Endothelial cell of umbilical vein (primary cell): ENCODE results near the gene TRIM25. TPM values are rescaled to one million over a fixed set of nuclear protein-coding genes. Genes with fewer than 3 reads are reported as not detected.

Experiments used
- BruUV-seq: library from RNA; stranded (reverse); fragments of 400-500 nt; replicated peaks from 2 replicates; lab custom pipeline; 2021; lab: Mats Ljungman, UMichigan
- CTCF ChIA-PET: fragments of 300-600, 350-600 bp; sonication (Branson Sonifier 250); formaldehyde crosslinking; loops from one replicate; lab custom pipeline; 2021; ENCODE audit warnings: antibody characterized with exemption, inconsistent platforms; lab: Charles Lee
- POLR2A ChIA-PET: fragments of 300-600, 350-600 bp; sonication (Branson Sonifier 250); formaldehyde crosslinking; loops from one replicate; lab custom pipeline; 2021; ENCODE audit warnings: antibody characterized with exemption, inconsistent platforms; lab: Charles Lee
- DNase-seq: peaks from one replicate; pipeline ENCODE4 v3.0.0-alpha.2; 2011; ENCODE audit warnings: low read depth, low spot score
- FAIRE-seq: peaks from 2 replicates; lab custom pipeline; 2011; peaks lifted over from hg19 to GRCh38; lab: Jason Lieb, UNC
- H2AFZ ChIP-seq: 2 replicates; pipeline ENCODE4 v1.6.0; 2012; ENCODE audit warnings: low read depth, low read length, control low read depth, inconsistent platforms
- H3K27ac ChIP-seq: 2 replicates; pipeline ENCODE4 v1.5.1; 2011; ENCODE audit warnings: low read depth, mild to moderate bottlenecking, control low read depth, low read length, moderate library complexity; ENCODE audit not compliant: insufficient read depth
- H3K27me3 ChIP-seq, 2 experiments: 2 replicates each; pipeline versions ENCODE4 v1.6.0 to v1.6.1; 2011; ENCODE audit warnings: low read length in 2 of 2, mixed read lengths in 1 of 2; ENCODE audit not compliant: control insufficient read depth in 2 of 2, insufficient read depth in 2 of 2
- H3K36me3 ChIP-seq, 2 experiments: 2 replicates in 1 of 2; 3 replicates in 1 of 2; pipeline ENCODE4 v1.5.1; 2011; ENCODE audit warnings: low read length in 2 of 2, mild to moderate bottlenecking in 1 of 2, moderate library complexity in 1 of 2; ENCODE audit not compliant: control insufficient read depth in 2 of 2, insufficient read depth in 2 of 2; ENCODE audit errors: extremely low read depth in 1 of 2
- H3K4me1 ChIP-seq: 3 replicates; pipeline ENCODE4 v1.5.1; 2011; ENCODE audit warnings: mild to moderate bottlenecking, low read length; ENCODE audit not compliant: control insufficient read depth, insufficient read depth; ENCODE audit errors: extremely low read depth
- H3K4me2 ChIP-seq: 2 replicates; pipeline ENCODE4 v1.6.1; 2011; ENCODE audit warnings: low read length, control low read depth, mixed read lengths; ENCODE audit not compliant: insufficient read depth
- H3K4me3 ChIP-seq, 3 experiments: fragments of 200-600 bp in 1 of 3; sonication (generic), shearing (Covaris generic) in 1 of 3; replicated peaks in 1 of 3; 2 replicates each; pipeline ENCODE4 v1.5.1; 2011 to 2016; ENCODE audit warnings: control low read depth in 3 of 3, low read length in 3 of 3, mild to moderate bottlenecking in 2 of 3, inconsistent platforms in 1 of 3, low read depth in 1 of 3, moderate library complexity in 1 of 3; ENCODE audit not compliant: insufficient read depth in 1 of 3
- H3K79me2 ChIP-seq: 2 replicates; pipeline ENCODE4 v1.6.0; 2012; ENCODE audit warnings: low read length, inconsistent platforms; ENCODE audit not compliant: control insufficient read depth, insufficient read depth
- H3K9ac ChIP-seq: replicated peaks from 2 replicates; pipeline ENCODE3; 2011; ENCODE audit warnings: low read length, control low read depth; ENCODE audit not compliant: insufficient read depth; ENCODE audit errors: extremely low read depth
- H3K9me1 ChIP-seq: replicated peaks from 3 replicates; pipeline ENCODE4 v1.6.0; 2011; ENCODE audit warnings: mild to moderate bottlenecking, low read length; ENCODE audit not compliant: control insufficient read depth, insufficient read depth; ENCODE audit errors: extremely low read depth
- H3K9me3 ChIP-seq: replicated peaks from 2 replicates; pipeline ENCODE4 v1.5.1; 2012; ENCODE audit warnings: low read length, inconsistent platforms; ENCODE audit not compliant: control insufficient read depth, insufficient read depth
- H4K20me1 ChIP-seq: replicated peaks from 2 replicates; pipeline ENCODE3; 2011; ENCODE audit warnings: mild to moderate bottlenecking, low read length; ENCODE audit not compliant: control insufficient read depth, insufficient read depth; ENCODE audit errors: extremely low read depth
- EZH2 ChIP-seq: IDR thresholded peaks from 2 replicates; pipeline ENCODE4 v1.6.1; 2012; ENCODE audit warnings: borderline replicate concordance, low read depth, mild to moderate bottlenecking, moderate library complexity, low read length, inconsistent platforms; ENCODE audit not compliant: severe bottlenecking
- FOS ChIP-seq: IDR thresholded peaks from 2 replicates; pipeline ENCODE4 v1.6.1; 2011; ENCODE audit warnings: mild to moderate bottlenecking, low read length, moderate library complexity, borderline replicate concordance; ENCODE audit not compliant: insufficient read depth
- GATA2 ChIP-seq: IDR thresholded peaks from 2 replicates; pipeline ENCODE4 v1.7.0; 2011; ENCODE audit warnings: low read depth, mild to moderate bottlenecking, moderate library complexity, mixed read lengths, low read length; ENCODE audit not compliant: insufficient read length, insufficient read depth
- JUN ChIP-seq: IDR thresholded peaks from 2 replicates; pipeline ENCODE4 v1.6.1; 2011; ENCODE audit warnings: borderline replicate concordance, low read depth; ENCODE audit not compliant: insufficient read length, insufficient read depth
- MYC ChIP-seq: IDR thresholded peaks from one replicate; pipeline ENCODE4 v1.6.1; 2011; ENCODE audit warnings: mild to moderate bottlenecking, low read depth, low read length
- POLR2A ChIP-seq: IDR thresholded peaks from 2 replicates; pipeline ENCODE4 v1.6.1; 2012; ENCODE audit warnings: low read depth, mild to moderate bottlenecking, control low read depth, low read length
- POLR2AphosphoS5 ChIP-seq: IDR thresholded peaks from 2 replicates; pipeline ENCODE4 v1.6.1; 2012; ENCODE audit warnings: low read depth, mild to moderate bottlenecking, control low read depth, low read length, moderate library complexity; ENCODE audit not compliant: insufficient read depth
- dilution Hi-C: fragments of 300-500 bp; cut with MboI; formaldehyde crosslinking; loops from one replicate; pipeline ENCODE4 v1.15.0; 2019; ENCODE audit warnings: low sequenced_read_pairs; ENCODE audit not compliant: extremely low pct_ligation_motif_present
- intact Hi-C: fragments of 100-400 bp; cut with micrococcal nuclease; formaldehyde crosslinking; loops from one replicate; pipeline ENCODE4 v1.10.0; 2022
- polyA plus RNA-seq, 4 experiments: library from polyadenylated mRNA; depleted of rRNA in 3 of 4; stranded (reverse) in 3 of 4; unstranded in 1 of 4; fragments of >200 nt; gene quantifications; 2 replicates each; pipeline versions ENCODE4 v1.2.1 to v1.2.3, GENCODE V29; 2011 to 2012; ENCODE audit warnings: missing spikeins in 1 of 4
- total RNA-seq: library from RNA; stranded (reverse); gene quantifications from 2 replicates; pipeline ENCODE4 v1.2.3, GENCODE V29; 2021
- TF ChIP-seq, protein P1 (sequence below): IDR thresholded peaks from 2 replicates; pipeline ENCODE4 v1.6.1; 2011; ENCODE audit not compliant: insufficient read depth, insufficient read length
- TF ChIP-seq, protein P2 (sequence below), 2 donors: IDR thresholded peaks; 1 replicate in 1 of 2; 2 replicates in 1 of 2; pipeline ENCODE4 v1.5.1; 2011; ENCODE audit warnings: low read length in 2 of 2, mild to moderate bottlenecking in 2 of 2, moderate library complexity in 2 of 2, control low read depth in 1 of 2, inconsistent platforms in 1 of 2, low read depth in 1 of 2; ENCODE audit not compliant: insufficient read depth in 1 of 2; ENCODE audit errors: extremely low read depth in 1 of 2

Gene TRIM25
- total and polyA plus RNA-seq, 2 donors (not counting 3 experiments of a cell fraction or from before 2014, with no cell fraction given): 42.8 to 98.4 TPM

GRCh38 chr17:56847106-56847505 lies 66.7 kb downstream of the TRIM25 start:
- H3K4me2 ChIP-seq: no peak overlapping the region
- no peaks in the 10 kb centered on the region for H3K79me2 ChIP-seq
- no peaks in the 10 kb centered on the region for H4K20me1 ChIP-seq
- dilution Hi-C loops (no loop called here), intact Hi-C loops (no loop called here)
- no peak overlapping the region for H3K9ac ChIP-seq
- H3K36me3 ChIP-seq: peaks cover 5 to 8% of the 10 kb centered on the region in 2 experiments
- TF ChIP-seq, protein P1, sequence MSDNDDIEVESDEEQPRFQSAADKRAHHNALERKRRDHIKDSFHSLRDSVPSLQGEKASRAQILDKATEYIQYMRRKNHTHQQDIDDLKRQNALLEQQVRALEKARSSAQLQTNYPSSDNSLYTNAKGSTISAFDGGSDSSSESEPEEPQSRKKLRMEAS: no peak
- TF ChIP-seq MYC (no peak), JUN (no peak), EZH2 (no peak), GATA2 (no peak), FOS (no peak), POLR2A (no peak), POLR2AphosphoS5 (no peak)
- TF ChIP-seq, protein P2, sequence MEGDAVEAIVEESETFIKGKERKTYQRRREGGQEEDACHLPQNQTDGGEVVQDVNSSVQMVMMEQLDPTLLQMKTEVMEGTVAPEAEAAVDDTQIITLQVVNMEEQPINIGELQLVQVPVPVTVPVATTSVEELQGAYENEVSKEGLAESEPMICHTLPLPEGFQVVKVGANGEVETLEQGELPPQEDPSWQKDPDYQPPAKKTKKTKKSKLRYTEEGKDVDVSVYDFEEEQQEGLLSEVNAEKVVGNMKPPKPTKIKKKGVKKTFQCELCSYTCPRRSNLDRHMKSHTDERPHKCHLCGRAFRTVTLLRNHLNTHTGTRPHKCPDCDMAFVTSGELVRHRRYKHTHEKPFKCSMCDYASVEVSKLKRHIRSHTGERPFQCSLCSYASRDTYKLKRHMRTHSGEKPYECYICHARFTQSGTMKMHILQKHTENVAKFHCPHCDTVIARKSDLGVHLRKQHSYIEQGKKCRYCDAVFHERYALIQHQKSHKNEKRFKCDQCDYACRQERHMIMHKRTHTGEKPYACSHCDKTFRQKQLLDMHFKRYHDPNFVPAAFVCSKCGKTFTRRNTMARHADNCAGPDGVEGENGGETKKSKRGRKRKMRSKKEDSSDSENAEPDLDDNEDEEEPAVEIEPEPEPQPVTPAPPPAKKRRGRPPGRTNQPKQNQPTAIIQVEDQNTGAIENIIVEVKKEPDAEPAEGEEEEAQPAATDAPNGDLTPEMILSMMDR (IDR thresholded peaks at IDR 0.05; ENCODE audit: extremely low read depth in 1 of 2, insufficient read depth in 1 of 2, low read depth in 1 of 2, low read length in 2 of 2): no peak
- DNase-seq: no peak
- no peaks in the 10 kb centered on the region for H3K27me3 ChIP-seq
- no peak overlapping the region for H3K4me3 ChIP-seq
- no peak overlapping the region for H3K27ac ChIP-seq
- BruUV-seq: no TSS peak
- H3K9me1 ChIP-seq: no peaks in the 10 kb centered on the region
- no peak for FAIRE-seq
- H3K9me3 ChIP-seq: no peaks in the 10 kb centered on the region
- peaks cover 5% of the 10 kb centered on the region for H3K4me1 ChIP-seq
- ChIA-PET POLR2A (no interaction called here), CTCF (no interaction called here)
- H2AFZ ChIP-seq: no peak overlapping the region
